ENCODE measurements around the gene GH1. TPM values are rescaled to one million over a fixed set of nuclear protein-coding genes. Genes with fewer than 3 reads are reported as not detected.

GH1 gene
- total and polyA plus RNA-seq, 10 donors = 0.29 to 1.5 (median 0.72) TPM; not detected in 2

GRCh38 chr17:63937920-63938319, 19.3 kb upstream of the GH1 start:
- intact Hi-C loops (cut with DNase I; ENCODE audit: low total_unique reads) = no loop called here
- Histone ChIP-seq H3K27ac (no peak overlapping the region), H3K4me1 (peaks cover 0 to 55% (median 26%) of the 10 kb centered on the region in 6 donors), H3K27me3 (replicated peaks in 1 of 7) (no peaks in the 10 kb centered on the region), H3K4me3 (no peak overlapping the region), H3K9me3 (no peaks in the 10 kb centered on the region), H3K36me3 (no peaks in the 10 kb centered on the region)
- WGBS, 5 donors = 91 to 97% (median 95%) methylated on average over 4 of the region's 4 CpGs
- no peak for DNase-seq
- no peak for TF ChIP-seq CTCF (IDR thresholded peaks at IDR 0.05 in 8 of 11, conservative IDR thresholded peaks at IDR 0.05 in 3 of 11)
- TF ChIP-seq POLR2A (IDR thresholded peaks at IDR 0.05) = no peak
- no peak for TF ChIP-seq POLR2AphosphoS5 (IDR thresholded peaks at IDR 0.05)

GRCh38 chr17:63937319-63937718, 18.7 kb upstream of the GH1 start:
- Histone ChIP-seq H3K4me3 (no peak overlapping the region), H3K36me3 (no peaks in the 10 kb centered on the region), H3K9me3 (no peaks in the 10 kb centered on the region), H3K27ac (no peak overlapping the region), H3K27me3 (replicated peaks in 1 of 7) (no peaks in the 10 kb centered on the region), H3K4me1 (peaks cover 0 to 61% (median 32%) of the 10 kb centered on the region in 6 donors)
- TF ChIP-seq POLR2AphosphoS5 (IDR thresholded peaks at IDR 0.05) (no peak), POLR2A (IDR thresholded peaks at IDR 0.05) (no peak), CTCF (IDR thresholded peaks at IDR 0.05 in 8 of 11, conservative IDR thresholded peaks at IDR 0.05 in 3 of 11) (no peak)
- no peak for DNase-seq
- 85 to 95% (median 90%) methylated on average over 6 of the region's 6 CpGs for WGBS, 5 donors
- intact Hi-C loops (cut with DNase I; ENCODE audit: low total_unique reads) = no loop called here

DNA sequence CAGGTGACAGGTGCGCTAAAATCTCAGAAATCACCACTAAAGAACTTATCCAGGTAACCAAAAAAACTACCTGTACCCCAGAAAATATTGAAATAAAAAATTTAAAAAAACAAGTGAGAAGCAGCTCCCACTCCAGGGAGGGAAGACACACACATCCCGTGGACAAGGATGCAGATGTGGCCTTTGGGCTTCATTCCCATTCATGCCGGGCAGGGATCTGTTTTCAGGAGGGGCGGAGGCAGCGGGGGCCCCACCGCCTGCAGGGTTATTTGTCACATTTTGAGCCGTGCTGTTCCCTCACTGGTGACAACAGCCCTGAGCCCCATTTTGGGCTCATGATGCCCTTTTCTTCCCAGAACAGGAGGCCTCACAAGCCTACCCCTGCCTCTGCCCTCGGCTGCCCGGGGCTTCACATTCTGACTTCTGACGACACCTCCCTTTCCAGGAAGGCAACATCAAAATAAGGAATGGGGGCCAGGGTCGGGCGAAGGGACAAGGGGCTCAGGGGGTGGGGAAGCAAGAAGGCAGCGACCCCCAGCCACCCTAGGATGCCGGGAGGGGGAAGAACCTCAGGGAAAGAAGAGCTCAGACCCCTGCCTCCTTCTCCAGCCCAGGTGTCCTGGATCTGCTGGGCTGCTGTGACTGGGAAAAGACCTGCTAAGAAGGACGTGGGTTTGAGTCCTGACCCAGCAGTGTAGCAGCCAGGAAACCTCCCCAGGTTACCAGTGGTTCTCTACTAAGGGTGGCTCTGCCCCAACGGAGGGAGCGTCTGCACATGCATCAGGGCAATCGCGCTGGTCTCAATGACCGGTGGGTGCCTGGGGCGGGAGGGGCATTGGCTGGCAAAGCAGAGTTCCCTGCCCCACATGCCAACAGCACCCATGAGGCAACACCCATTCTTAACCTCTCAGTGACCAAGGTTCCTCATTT, 15.8 kb upstream of the GH1 start:
- H3K36me3 ChIP-seq = peaks cover 0 to 16% (median 9%) of the 10 kb centered on the region in 6 donors
- DNase-seq = no peak
- intact Hi-C loops (cut with DNase I; ENCODE audit: low total_unique reads) = no loop called here
- H3K27ac ChIP-seq = peak overlapping the region in 5 of 8 donors; percentile 8 to 92 (median 41)
- H3K9me3 ChIP-seq = no peaks in the 10 kb centered on the region
- TF ChIP-seq POLR2AphosphoS5 (IDR thresholded peaks at IDR 0.05) = no peak
- TF ChIP-seq POLR2A (IDR thresholded peaks at IDR 0.05) = no peak
- TF ChIP-seq CTCF (IDR thresholded peaks at IDR 0.05 in 8 of 11, conservative IDR thresholded peaks at IDR 0.05 in 3 of 11) = no peak
- no peaks in the 10 kb centered on the region for H3K27me3 ChIP-seq (replicated peaks in 1 of 7)
- H3K4me3 ChIP-seq = peak overlapping the region in 1 of 8 donors; percentile 41
- peaks cover 20 to 80% (median 59%) of the 10 kb centered on the region in 6 donors for H3K4me1 ChIP-seq
- 78 to 80% (median 80%) methylated on average over 21 of the region's 21 CpGs for WGBS, 5 donors

GRCh38 chr17:63933598-63933997, 15.0 kb upstream of the GH1 start:
- peaks cover 0 to 25% (median 17%) of the 10 kb centered on the region in 6 donors for H3K36me3 ChIP-seq
- TF ChIP-seq POLR2AphosphoS5 (IDR thresholded peaks at IDR 0.05) (no peak), POLR2A (IDR thresholded peaks at IDR 0.05) (no peak), CTCF (IDR thresholded peaks at IDR 0.05 in 8 of 11, conservative IDR thresholded peaks at IDR 0.05 in 3 of 11) (no peak)
- no peaks in the 10 kb centered on the region for H3K27me3 ChIP-seq (replicated peaks in 1 of 7)
- H3K27ac ChIP-seq = peak overlapping the region in 4 of 8 donors; percentile 85 to 94 (median 90)
- peak overlapping the region in 1 of 8 donors; percentile 95 for H3K4me3 ChIP-seq
- no peaks in the 10 kb centered on the region for H3K9me3 ChIP-seq
- H3K4me1 ChIP-seq = peaks cover 27 to 80% (median 60%) of the 10 kb centered on the region in 6 donors
- DNase-seq = no peak
- intact Hi-C loops (cut with DNase I; ENCODE audit: low total_unique reads) = no loop called here
- 90 to 95% (median 91%) methylated on average over 8 of the region's 8 CpGs for WGBS, 5 donors

Data from spleen (tissue), 11 donors.